Effector memory CD8-positive, alpha-beta T cell (primary cell): ENCODE data around the gene SIGMAR1.

Experiments
- ATAC-seq: fragments of 150-1000 bp; cut with Tn5 transposase; replicated peaks from 2 replicates; pipeline ENCODE4 v1.10.0; 2021; ENCODE audit warnings: mild to moderate bottlenecking, moderate library complexity
- DNase-seq, 3 experiments: peaks; one replicate each; pipeline ENCODE4 v3.0.0; 2021
- H3K27ac Mint-ChIP-seq, 2 donors: one replicate each; pipeline ENCODE4 v1.8.0; 2022; ENCODE audit warnings: mild to moderate bottlenecking in 2 of 2, mixed read lengths in 2 of 2, moderate library complexity in 2 of 2
- H3K27me3 Mint-ChIP-seq, 2 donors: one replicate each; pipeline ENCODE4 v1.8.0; 2022; ENCODE audit warnings: mixed read lengths in 2 of 2
- H3K36me3 Mint-ChIP-seq: one replicate; pipeline ENCODE4 v1.8.0; 2022; ENCODE audit warnings: mild to moderate bottlenecking, moderate library complexity, mixed read lengths; ENCODE audit not compliant: insufficient read depth
- H3K4me1 Mint-ChIP-seq, 2 donors: one replicate each; pipeline ENCODE4 v1.8.0; 2022; ENCODE audit warnings: low read depth in 2 of 2, mixed read lengths in 2 of 2
- H3K4me3 Mint-ChIP-seq, 2 donors: one replicate each; pipeline ENCODE4 v1.8.0; 2022; ENCODE audit warnings: mild to moderate bottlenecking in 2 of 2, mixed read lengths in 2 of 2, moderate library complexity in 2 of 2
- H3K9me3 Mint-ChIP-seq, 2 donors: one replicate each; pipeline ENCODE4 v1.8.0; 2022; ENCODE audit warnings: mixed read lengths in 2 of 2

SIGMAR1 gene

DNA sequence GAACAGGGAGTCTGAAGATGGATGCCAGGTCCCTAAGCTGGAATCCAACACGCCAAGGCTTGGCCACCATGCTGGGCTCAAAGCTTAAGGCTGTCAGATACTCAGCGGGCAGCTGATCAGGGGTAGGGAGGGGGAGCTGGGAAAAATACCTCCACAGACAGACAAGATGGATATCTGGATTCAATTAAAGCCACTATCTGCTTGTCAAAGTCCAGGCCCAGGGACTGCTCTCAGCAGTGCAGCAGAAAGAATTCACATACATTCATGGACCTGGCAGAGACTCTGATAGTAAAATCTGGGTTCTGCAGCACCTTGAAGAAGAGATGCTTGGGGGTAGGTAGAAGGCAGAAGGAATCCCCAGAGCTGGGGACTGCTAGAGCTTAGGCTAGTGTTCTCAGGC lies 22.5 kb downstream of the SIGMAR1 start:
- no peaks in the 10 kb centered on the region for H3K27me3 Mint-ChIP-seq
- H3K9me3 Mint-ChIP-seq: no peaks in the 10 kb centered on the region
- no peak overlapping the region for H3K4me3 Mint-ChIP-seq
- peak overlapping the region in 1 of 2 donors; percentile 10 for H3K27ac Mint-ChIP-seq
- peaks cover 41% of the 10 kb centered on the region for H3K36me3 Mint-ChIP-seq
- ATAC-seq: no peak
- no peak for DNase-seq
- peaks cover 27 to 31% of the 10 kb centered on the region in 2 donors for H3K4me1 Mint-ChIP-seq

DNA sequence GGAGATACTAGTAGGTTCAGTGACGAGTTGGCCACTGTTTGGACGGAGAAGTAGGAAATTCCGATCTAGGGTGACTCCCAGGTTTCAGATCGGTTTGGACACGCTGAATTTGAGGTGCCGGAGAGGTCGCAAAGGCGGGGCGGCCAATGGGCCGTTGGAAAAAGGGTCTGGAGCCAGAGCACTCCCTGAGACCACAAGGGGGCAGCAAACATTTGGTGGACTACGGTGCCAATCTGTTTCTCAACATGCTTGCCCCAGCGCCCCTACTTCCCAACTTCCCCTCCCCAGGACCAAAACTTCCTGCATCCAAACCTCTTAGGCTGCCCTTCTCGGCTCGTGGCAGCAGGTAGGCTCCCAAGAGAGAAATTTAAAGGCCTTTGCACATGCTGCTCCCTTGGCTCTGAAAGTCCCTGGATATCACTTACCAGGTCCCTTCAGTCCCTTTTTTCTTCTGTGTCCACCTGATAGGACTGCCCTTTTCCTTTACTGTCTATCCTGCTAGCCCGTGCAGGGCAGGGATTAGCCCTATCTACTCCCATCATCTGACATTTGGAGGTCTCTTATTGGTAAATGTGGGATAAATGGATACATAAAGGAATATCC lies 24.7 kb downstream of the SIGMAR1 start:
- peaks cover 32% of the 10 kb centered on the region for H3K36me3 Mint-ChIP-seq
- H3K4me3 Mint-ChIP-seq: peak overlapping the region; percentile 77 to 81
- no peaks in the 10 kb centered on the region for H3K9me3 Mint-ChIP-seq
- DNase-seq (peak; percentile 61 to 67 (median 65)), ATAC-seq (peak; percentile 36)
- no peaks in the 10 kb centered on the region for H3K27me3 Mint-ChIP-seq
- H3K27ac Mint-ChIP-seq: peak overlapping the region; percentile 95 to 98
- H3K4me1 Mint-ChIP-seq: peaks cover 16 to 19% of the 10 kb centered on the region in 2 donors

DNA sequence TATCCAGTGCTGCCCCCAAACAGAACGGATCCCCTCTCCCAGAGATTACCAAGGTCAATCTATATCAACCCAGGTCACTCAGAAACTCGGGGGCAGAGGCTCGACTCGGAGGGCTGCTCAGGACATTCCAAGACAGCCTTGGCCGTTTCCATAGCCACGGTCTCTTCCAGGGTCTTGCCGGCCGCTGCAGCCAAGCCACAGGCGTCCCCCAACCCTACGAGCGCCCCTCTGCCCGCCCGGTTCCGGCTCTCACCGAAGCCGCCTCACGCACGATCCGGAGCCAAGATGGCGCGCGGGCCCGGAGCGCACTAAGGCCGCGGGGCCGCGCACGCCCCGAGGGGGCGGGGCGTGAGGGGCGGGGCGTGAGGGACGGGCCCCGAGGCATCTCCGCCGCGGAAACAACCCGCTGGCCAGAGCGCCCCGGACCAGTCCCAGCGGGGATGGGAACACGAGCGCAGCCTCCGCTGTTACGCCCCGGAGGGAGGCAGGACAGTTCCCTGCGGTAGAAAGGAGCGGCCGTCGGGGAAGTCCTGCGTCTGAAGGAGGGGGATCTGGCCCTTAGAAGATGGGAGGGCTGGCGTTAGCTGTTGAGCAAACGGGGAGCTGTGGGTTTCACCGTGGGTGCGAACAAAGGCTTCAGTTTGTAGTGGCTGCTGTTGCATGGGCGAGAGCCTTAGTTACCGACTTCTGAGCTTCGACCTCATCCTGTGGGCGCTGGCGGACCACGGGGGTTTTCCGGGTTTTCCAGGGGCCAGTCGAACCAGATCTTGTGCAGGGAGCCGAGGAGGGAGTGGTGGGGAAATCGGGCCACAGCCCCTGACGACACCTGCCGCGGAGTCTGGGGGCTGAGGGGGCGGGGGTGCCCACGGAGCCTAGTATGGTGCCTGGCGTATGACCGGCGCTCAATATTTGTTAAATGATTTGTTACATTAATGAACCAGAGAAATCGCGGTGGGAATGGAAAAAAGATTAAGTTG lies 25.5 kb downstream of the SIGMAR1 start, which contains the start of gene RPP25L:
RPP25L (minus strand) TSS at position 287 of the 977 bp plus-strand sequence. CDS start 801 bp downstream, outside the sequence.
- no peaks in the 10 kb centered on the region for H3K9me3 Mint-ChIP-seq
- H3K4me1 Mint-ChIP-seq: peaks cover 16 to 19% of the 10 kb centered on the region in 2 donors
- peak; percentile 85 for ATAC-seq
- H3K27me3 Mint-ChIP-seq: no peaks in the 10 kb centered on the region
- peak; percentile 80 to 85 (median 81) for DNase-seq
- peak within 1 kb of the TSS; percentile 95 to 98 for H3K27ac Mint-ChIP-seq
- peaks cover 29% of the 10 kb centered on the region for H3K36me3 Mint-ChIP-seq
- peak within 1 kb of the TSS; percentile 77 to 81 for H3K4me3 Mint-ChIP-seq

DNA sequence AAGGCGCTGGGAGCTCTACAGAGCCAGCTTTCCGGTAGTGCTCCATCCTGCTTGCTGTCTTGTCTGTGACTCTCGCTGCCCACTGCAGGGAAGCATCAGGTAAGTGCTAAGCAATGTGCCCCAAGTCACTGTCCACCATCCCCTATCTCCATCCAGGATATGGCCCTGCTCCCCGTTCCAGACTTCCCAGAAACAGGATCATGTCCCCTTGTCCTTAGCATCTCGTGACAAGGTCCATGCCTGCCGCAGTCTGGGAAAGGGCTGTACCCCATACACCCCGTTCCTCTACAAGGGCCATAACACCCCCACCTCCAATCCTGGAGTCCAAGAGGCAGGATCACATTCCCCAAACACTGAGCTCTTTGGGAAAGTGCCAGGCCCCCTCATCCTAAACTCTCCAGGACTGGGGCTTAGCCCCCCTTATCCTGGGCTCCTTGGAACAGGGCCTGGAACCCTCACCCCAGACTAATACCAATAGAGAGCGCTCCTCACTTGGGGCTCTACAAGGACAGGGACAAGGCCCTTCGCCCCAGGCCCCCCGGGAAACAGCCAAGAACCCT lies 26.3 kb downstream of the SIGMAR1 start:
- H3K9me3 Mint-ChIP-seq: no peaks in the 10 kb centered on the region
- ATAC-seq: no peak

DNA sequence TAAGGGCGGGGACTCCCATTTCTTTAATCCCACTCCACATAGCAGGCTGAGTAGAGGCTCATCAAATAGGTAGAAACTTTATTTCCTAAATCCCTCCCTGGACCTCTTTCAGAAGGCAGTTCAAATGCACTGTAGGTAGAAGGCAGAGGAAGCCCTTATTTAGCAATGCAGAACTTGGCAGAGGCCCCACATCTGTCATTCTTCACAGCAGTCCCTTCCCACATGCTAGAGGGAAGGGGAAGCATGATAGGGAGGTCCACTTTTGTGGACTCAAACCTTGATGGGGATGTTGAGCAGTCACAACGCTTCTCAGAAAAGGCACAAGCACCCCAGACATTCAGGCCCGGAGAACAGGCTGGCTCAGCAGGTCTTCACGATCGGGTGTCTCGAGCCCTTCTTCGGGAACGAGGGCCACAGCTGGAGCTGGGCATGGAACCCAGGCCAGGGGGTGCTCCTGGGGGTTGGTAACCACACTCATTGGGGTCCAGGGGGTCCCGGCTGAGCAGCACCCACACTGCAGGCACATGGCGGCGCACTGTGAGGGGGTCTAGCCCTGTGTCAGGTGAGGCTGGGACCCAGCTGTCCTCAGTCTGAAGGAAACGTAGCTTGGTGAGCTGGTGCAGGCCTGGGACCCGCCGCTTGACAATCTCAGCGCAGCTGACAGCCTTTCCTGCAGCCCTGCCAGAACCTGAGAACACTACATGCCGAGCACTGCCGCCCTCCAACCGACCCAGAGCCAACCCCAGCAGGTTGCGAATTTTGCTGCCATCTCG lies 27.0 kb downstream of the SIGMAR1 start:
- no peaks in the 10 kb centered on the region for H3K27me3 Mint-ChIP-seq
- peak overlapping the region; percentile 77 to 81 for H3K4me3 Mint-ChIP-seq
- no peak for DNase-seq

More for the DNA sequence above, 26.3 kb downstream of the SIGMAR1 start:
- Mint-ChIP-seq H3K4me3 (peak overlapping the region; percentile 77 to 81), H3K4me1 (peaks cover 16 to 19% of the 10 kb centered on the region in 2 donors), H3K27ac (peak overlapping the region; percentile 95 to 98), H3K27me3 (no peaks in the 10 kb centered on the region), H3K36me3 (peaks cover 29% of the 10 kb centered on the region)
- DNase-seq: no peak

DNA sequence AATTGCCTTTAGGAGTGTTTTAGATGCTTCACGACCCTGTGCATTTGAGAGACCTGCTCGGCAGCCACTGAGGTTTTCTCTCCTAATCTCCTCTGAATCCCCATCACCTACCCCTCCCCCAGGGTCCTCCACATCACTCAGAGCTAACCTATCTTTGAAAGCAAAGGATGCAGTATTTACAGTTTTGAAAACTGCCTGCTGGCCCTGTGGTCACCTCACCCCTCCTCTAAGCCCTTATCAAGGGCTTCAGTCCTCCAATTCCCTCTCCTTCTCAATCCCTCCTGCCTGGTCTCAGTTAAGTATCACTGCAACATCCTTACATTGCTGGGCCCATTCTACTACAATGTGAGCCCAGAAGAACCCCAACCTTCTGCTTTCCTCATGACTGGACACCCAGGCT lies 30.3 kb downstream of the SIGMAR1 start:
- no peak overlapping the region for H3K4me3 Mint-ChIP-seq

More for the DNA sequence above, 27.0 kb downstream of the SIGMAR1 start:
- ATAC-seq: no peak
- Mint-ChIP-seq H3K4me1 (peaks cover 16 to 19% of the 10 kb centered on the region in 2 donors), H3K36me3 (peaks cover 29% of the 10 kb centered on the region), H3K9me3 (no peaks in the 10 kb centered on the region), H3K27ac (peak overlapping the region in 1 of 2 donors; percentile 98)

DNA sequence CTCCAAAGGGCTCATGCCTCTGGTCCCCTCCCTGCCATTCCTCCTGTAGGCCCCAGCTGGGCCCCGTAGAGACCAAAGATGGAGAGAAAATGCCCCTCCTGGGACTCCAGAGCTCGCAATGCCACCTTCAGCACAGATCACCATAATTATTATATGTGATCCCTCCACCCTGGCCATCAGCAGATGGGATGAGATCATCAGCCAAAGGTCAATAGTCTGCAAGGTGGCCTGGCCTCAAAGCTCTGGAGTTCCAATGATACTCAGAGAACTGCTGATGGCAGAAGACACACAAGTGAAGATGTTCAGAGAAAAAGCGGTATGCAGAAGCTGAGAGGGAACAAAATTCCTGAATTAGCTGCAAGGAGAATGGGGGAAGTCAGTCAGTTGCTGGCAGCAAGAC lies 30.7 kb downstream of the SIGMAR1 start:
- Mint-ChIP-seq H3K4me3 (no peak overlapping the region), H3K4me1 (peaks cover 9 to 10% of the 10 kb centered on the region in 2 donors), H3K27ac (no peak overlapping the region), H3K9me3 (no peaks in the 10 kb centered on the region), H3K27me3 (no peaks in the 10 kb centered on the region), H3K36me3 (peaks cover 6% of the 10 kb centered on the region)
- DNase-seq (no peak), ATAC-seq (no peak)

More for the DNA sequence above, 30.3 kb downstream of the SIGMAR1 start:
- Mint-ChIP-seq H3K36me3 (peaks cover 10% of the 10 kb centered on the region), H3K27me3 (no peaks in the 10 kb centered on the region), H3K4me1 (peaks cover 11% of the 10 kb centered on the region in 2 donors), H3K27ac (no peak overlapping the region), H3K9me3 (no peaks in the 10 kb centered on the region)
- ATAC-seq (no peak), DNase-seq (no peak)

DNA sequence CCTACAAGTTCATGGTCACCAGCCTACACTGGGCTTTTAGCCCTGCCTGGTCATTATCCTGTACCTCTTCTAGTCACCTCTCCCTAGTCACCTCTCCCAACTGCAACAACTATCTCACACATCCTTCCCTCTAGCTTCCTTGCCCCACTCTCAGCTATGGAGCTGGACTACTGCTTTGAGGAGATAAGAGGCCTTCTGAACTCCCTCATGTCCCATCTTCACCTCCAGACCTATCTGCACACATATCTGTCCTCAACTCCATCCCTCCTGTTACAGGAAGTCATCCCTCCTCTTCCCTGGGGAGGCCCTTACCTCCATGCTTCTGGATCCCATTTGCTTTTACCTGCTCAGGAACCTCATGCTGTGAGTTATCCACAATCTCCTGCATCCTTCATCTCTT lies 31.4 kb downstream of the SIGMAR1 start:
- DNase-seq (no peak), ATAC-seq (no peak)
- Mint-ChIP-seq H3K9me3 (no peaks in the 10 kb centered on the region), H3K27ac (no peak overlapping the region), H3K4me3 (no peak overlapping the region), H3K36me3 (no peaks in the 10 kb centered on the region), H3K4me1 (peaks cover 2 to 4% of the 10 kb centered on the region in 2 donors), H3K27me3 (no peaks in the 10 kb centered on the region)

DNA sequence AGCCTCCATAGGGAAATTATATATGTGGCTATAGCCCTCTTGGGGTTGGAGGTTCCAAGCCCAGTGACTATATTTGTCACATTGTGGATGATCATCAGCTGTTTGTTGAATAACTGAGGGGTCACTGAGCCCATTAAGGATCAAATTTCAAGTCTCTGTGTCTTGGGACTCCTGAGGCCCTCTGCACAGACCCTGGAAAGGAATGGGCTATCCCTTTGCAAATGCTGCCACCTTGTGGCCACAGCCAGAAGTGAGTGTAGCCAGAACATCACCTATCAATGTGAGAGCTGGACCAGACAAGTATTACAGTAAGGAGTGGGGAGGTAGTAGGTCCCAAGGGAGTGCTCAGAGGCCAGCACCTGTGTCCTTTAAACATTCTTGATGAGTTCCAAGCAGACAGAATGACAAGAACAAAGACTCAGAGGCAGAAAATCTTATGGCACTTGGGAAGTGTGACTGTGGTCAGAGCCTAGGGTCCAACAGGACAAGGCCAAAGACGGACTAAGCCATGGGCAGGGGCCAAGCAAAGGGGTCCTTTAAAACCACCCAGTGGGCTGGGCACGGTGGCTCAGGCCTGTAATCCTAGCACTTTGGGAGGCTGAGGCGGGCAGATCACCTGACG lies 33.9 kb downstream of the SIGMAR1 start:
- Mint-ChIP-seq H3K27me3 (no peaks in the 10 kb centered on the region), H3K27ac (no peak overlapping the region), H3K36me3 (no peaks in the 10 kb centered on the region), H3K4me1 (peaks cover 0 to 2% of the 10 kb centered on the region in 2 donors), H3K9me3 (no peaks in the 10 kb centered on the region), H3K4me3 (no peak overlapping the region)
- peak; percentile 79 to 83 (median 80) for DNase-seq
- ATAC-seq: peak; percentile 98

DNA sequence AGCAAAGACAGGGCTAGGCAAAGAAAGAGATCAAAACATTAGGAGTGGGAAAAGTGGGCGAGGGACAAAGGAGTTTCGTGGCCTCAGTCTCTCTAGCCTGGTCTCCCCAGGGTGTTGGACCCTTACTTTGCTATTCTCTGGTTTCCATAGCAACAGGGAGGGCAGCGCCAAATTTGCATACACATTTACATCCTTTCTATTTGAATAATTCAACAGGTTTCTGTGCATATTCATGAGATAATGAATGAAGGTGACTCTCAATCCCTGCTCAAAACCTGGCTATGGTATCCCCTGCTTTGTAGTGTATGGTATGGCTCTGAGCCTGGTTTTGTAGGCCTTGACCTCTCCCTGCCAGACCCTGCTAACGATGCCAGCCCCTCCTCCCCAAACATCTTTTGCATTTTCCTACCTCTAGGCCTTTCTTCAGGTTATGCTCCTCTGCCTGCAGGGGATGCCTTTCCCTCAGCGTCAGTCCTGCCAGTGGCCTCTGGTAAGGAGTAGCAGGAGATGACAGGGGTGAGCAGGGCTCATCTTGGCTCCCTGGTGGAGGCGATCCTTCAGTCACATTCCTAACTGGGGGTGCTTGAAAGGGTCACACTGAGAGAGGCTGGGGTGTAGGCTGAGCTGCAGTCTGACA lies 35.5 kb downstream of the SIGMAR1 start:
- DNase-seq (no peak), ATAC-seq (no peak)
- H3K27me3 Mint-ChIP-seq: peaks cover 4 to 9% of the 10 kb centered on the region in 2 donors
- no peaks in the 10 kb centered on the region for H3K36me3 Mint-ChIP-seq
- peaks cover 0 to 2% of the 10 kb centered on the region in 2 donors for H3K4me1 Mint-ChIP-seq
- H3K9me3 Mint-ChIP-seq: no peaks in the 10 kb centered on the region
- no peak overlapping the region for H3K4me3 Mint-ChIP-seq
- H3K27ac Mint-ChIP-seq: no peak overlapping the region

DNA sequence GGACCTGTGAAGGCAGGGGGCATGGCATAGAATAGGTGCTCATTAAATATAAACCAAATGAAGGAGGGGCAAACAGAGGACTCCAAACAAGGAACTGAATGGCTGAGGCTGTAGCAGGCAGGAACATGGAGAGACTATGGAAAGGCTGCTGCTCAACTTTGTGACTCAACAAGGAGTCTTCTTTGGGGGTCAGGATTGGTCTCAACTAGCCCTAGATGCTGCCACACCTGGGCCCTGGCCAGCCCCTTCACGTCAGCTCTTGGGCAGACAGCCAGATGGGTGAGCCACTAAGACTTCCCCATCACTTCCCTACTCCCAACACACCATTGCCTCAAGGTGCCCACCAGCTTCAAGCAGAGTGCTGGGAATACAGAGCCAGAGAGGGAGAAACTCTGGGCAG lies 36.7 kb downstream of the SIGMAR1 start:
- ATAC-seq: no peak
- DNase-seq: no peak
- no peaks in the 10 kb centered on the region for H3K36me3 Mint-ChIP-seq
- H3K4me3 Mint-ChIP-seq: no peak overlapping the region
- H3K4me1 Mint-ChIP-seq: peaks cover 0 to 2% of the 10 kb centered on the region in 2 donors
- peak overlapping the region in 1 of 2 donors; percentile 2 for H3K27ac Mint-ChIP-seq
- H3K27me3 Mint-ChIP-seq: peaks cover 12 to 21% of the 10 kb centered on the region in 2 donors
- no peaks in the 10 kb centered on the region for H3K9me3 Mint-ChIP-seq

DNA sequence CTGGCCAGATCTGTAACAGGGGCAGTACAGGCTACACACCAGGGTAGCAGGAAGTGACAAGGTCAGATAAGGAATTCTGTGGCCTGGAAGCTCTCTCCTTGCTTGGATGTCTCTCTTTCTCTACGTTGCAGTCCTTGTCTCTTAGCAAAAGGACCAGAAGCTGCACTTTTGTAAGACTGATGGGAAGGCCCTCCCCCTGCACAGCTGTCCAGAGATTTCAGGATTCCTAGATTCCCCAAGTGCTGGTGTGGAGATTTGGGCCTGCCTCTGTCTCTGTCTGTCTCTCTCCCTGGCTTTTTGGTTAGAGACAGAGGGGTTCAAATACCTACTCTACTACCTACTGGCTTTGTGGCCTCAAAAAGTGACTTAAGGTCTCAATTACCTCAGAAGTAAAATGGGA lies 38.0 kb downstream of the SIGMAR1 start:
- Mint-ChIP-seq H3K27me3 (peaks cover 16 to 28% of the 10 kb centered on the region in 2 donors), H3K36me3 (no peaks in the 10 kb centered on the region), H3K4me1 (peaks cover 0 to 2% of the 10 kb centered on the region in 2 donors), H3K27ac (no peak overlapping the region), H3K9me3 (no peaks in the 10 kb centered on the region), H3K4me3 (no peak overlapping the region)
- no peak for ATAC-seq
- DNase-seq: no peak
